HG02763 (cell line): ENCODE results near the gene DBF4B.
"Not testable (repeated sequence)": the region's sequence is repeated elsewhere in the genome, so short reads cannot be mapped to it uniquely, and the experiment has no call there.

Experiments used
- ATAC-seq: cut with Tn5 transposase; IDR thresholded peaks from one replicate; pipeline ENCODE4 v1.9.1; 2021; ENCODE audit warnings: mild to moderate bottlenecking, moderate library complexity; ENCODE audit not compliant: unreplicated experiment

The DBF4B gene

GRCh38 chr17:44733753-44734152 is 25.3 kb downstream of the DBF4B start:
- no peak for ATAC-seq

GRCh38 chr17:44734272-44734671 is 25.8 kb downstream of the DBF4B start:
- no peak for ATAC-seq

- no peak for ATAC-seq
Measured at GRCh38 chr17:44736551-44737240, 28.2 kb downstream of the DBF4B start.

- no peak for ATAC-seq
Measured at GRCh38 chr17:44738214-44738906, 29.9 kb downstream of the DBF4B start.

- no peak for ATAC-seq
Measured at GRCh38 chr17:44741316-44741715, 32.9 kb downstream of the DBF4B start.

GRCh38 chr17:44745301-44745700 is 36.8 kb downstream of the DBF4B start:
- ATAC-seq = no peak

GRCh38 chr17:44745738-44746137 is 37.3 kb downstream of the DBF4B start:
- not testable (repeated sequence) for ATAC-seq

GRCh38 chr17:44747566-44747965 is 39.1 kb downstream of the DBF4B start:
- no peak for ATAC-seq

- no peak for ATAC-seq
Measured at GRCh38 chr17:44749076-44749979, 40.9 kb downstream of the DBF4B start.

- ATAC-seq = no peak
Measured at GRCh38 chr17:44749980-44750318, 41.5 kb downstream of the DBF4B start.

- ATAC-seq = no peak
Measured at GRCh38 chr17:44751331-44751730, 42.9 kb downstream of the DBF4B start.

GRCh38 chr17:44751806-44752205 is 43.3 kb downstream of the DBF4B start:
- ATAC-seq = no peak

GRCh38 chr17:44752953-44753861 is 44.7 kb downstream of the DBF4B start:
- no peak for ATAC-seq

GRCh38 chr17:44754276-44754675 is 45.8 kb downstream of the DBF4B start:
- no peak for ATAC-seq

GRCh38 chr17:44755180-44755579 is 46.7 kb downstream of the DBF4B start:
- ATAC-seq = not testable (repeated sequence)

- no peak for ATAC-seq
Measured at GRCh38 chr17:44757045-44757917, 48.8 kb downstream of the DBF4B start.

GRCh38 chr17:44757918-44758413 is 49.5 kb downstream of the DBF4B start:
- ATAC-seq = no peak

- ATAC-seq = no peak
Measured at GRCh38 chr17:44758414-44759085, 50.1 kb downstream of the DBF4B start, which contains the start of gene ADAM11. ADAM11 (plus strand) TSS chr17:44758988; CDS start chr17:44759200, 212 bp downstream.
